C4-2B (cell line): ENCODE measurements around the gene AGBL3.
"Not testable (repeated sequence)": the region's sequence is repeated elsewhere in the genome, so short reads cannot be mapped to it uniquely, and the experiment has no call there.

ENCODE experiments used
- ZFX ChIP-seq: fragments of 450-650 bp; IDR thresholded peaks from 2 replicates; pipeline ENCODE4 v1.6.1; 2017
- TF ChIP-seq, protein P1 (sequence below): fragments of 450-650 bp; conservative IDR thresholded peaks from 2 replicates; pipeline ENCODE4 v1.5.1; 2017; ENCODE audit warnings: mild to moderate bottlenecking

DNA sequence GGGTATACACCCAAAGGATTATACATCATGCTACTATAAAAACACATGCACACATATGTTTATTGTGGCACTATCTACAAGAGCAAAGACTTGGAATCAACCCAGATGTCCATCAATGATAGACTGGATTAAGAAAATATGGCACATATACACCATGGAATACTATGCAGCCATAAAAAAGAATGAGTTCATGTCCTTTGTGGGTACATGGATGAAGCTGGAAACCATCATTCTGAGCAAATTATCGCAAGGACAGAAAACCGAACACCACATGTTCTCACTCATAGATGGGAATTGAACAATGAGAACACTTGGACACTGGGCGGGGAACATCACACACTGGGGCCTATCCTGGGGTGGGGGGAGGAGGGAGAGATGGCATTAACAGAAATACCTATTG lies 4.7 kb upstream of the AGBL3 start:
- TF ChIP-seq, protein P1, sequence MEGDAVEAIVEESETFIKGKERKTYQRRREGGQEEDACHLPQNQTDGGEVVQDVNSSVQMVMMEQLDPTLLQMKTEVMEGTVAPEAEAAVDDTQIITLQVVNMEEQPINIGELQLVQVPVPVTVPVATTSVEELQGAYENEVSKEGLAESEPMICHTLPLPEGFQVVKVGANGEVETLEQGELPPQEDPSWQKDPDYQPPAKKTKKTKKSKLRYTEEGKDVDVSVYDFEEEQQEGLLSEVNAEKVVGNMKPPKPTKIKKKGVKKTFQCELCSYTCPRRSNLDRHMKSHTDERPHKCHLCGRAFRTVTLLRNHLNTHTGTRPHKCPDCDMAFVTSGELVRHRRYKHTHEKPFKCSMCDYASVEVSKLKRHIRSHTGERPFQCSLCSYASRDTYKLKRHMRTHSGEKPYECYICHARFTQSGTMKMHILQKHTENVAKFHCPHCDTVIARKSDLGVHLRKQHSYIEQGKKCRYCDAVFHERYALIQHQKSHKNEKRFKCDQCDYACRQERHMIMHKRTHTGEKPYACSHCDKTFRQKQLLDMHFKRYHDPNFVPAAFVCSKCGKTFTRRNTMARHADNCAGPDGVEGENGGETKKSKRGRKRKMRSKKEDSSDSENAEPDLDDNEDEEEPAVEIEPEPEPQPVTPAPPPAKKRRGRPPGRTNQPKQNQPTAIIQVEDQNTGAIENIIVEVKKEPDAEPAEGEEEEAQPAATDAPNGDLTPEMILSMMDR: not testable (repeated sequence)
- not testable (repeated sequence) for TF ChIP-seq ZFX
